ENCODE results near the gene ZNF804A. TPM values are rescaled to one million over a fixed set of nuclear protein-coding genes. Genes with fewer than 3 reads are reported as not detected.

The ZNF804A gene
- total and polyA plus RNA-seq, 2 donors from 2014 or later = 0.19 to 1.2 TPM

DNA sequence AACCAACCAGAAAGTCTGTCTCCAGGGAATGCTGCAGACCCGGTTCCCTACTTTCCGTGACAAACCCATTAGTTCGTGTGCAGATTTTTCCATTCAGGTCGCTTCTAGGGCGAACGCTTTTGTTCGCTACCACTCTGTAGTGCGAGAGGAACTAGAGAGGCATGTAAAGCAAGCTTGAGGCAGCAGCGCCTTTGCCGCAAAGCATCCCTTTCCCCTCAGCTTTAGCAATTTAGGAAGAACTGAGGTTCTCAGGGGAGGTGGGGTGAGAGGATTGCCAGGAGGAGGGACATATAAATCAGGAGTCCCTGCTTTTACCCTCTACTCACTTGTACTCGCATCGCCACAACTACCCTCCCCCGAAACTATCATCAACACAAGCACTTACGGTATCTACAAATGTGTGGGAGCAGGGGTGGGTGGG is 748 bp upstream of the ZNF804A start:
- Histone ChIP-seq H3K9ac (ENCODE audit: low read length in 3 of 3) (peak overlapping the region in 1 of 3 donors; percentile 4), H3K27ac (ENCODE audit: low read depth in 2 of 2, low read length in 2 of 2) (peak overlapping the region in 1 of 2 donors; percentile 14), H3K27me3 (ENCODE audit: control insufficient read depth, insufficient read depth, low read length) (peaks cover 14% of the 10 kb centered on the region), H3K9me3 (ENCODE audit: control insufficient read depth in 2 of 3, insufficient read depth in 1 of 3, low read length in 3 of 3) (no peaks in the 10 kb centered on the region), H3K36me3 (ENCODE audit: control insufficient read depth in 2 of 3, insufficient read depth in 3 of 3, low read length in 3 of 3) (no peaks in the 10 kb centered on the region), H3K4me1 (ENCODE audit: control insufficient read depth in 2 of 3, insufficient read depth in 2 of 3, low read depth in 1 of 3, low read length in 3 of 3) (peaks cover 0 to 7% (median 0%) of the 10 kb centered on the region in 3 donors), H3K4me3 (ENCODE audit: low read length in 3 of 3) (peak overlapping the region; percentile 42 to 68 (median 52))
- TF ChIP-seq, protein P1, sequence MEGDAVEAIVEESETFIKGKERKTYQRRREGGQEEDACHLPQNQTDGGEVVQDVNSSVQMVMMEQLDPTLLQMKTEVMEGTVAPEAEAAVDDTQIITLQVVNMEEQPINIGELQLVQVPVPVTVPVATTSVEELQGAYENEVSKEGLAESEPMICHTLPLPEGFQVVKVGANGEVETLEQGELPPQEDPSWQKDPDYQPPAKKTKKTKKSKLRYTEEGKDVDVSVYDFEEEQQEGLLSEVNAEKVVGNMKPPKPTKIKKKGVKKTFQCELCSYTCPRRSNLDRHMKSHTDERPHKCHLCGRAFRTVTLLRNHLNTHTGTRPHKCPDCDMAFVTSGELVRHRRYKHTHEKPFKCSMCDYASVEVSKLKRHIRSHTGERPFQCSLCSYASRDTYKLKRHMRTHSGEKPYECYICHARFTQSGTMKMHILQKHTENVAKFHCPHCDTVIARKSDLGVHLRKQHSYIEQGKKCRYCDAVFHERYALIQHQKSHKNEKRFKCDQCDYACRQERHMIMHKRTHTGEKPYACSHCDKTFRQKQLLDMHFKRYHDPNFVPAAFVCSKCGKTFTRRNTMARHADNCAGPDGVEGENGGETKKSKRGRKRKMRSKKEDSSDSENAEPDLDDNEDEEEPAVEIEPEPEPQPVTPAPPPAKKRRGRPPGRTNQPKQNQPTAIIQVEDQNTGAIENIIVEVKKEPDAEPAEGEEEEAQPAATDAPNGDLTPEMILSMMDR (IDR thresholded peaks at IDR 0.05; ENCODE audit: borderline replicate concordance, extremely low read depth, insufficient read depth) = no peak
- intact Hi-C loops (cut with DNase I) = no loop called here
- peak in 4 of 5 donors; percentile 36 to 71 (median 53) for DNase-seq
- no peak for FAIRE-seq

DNA sequence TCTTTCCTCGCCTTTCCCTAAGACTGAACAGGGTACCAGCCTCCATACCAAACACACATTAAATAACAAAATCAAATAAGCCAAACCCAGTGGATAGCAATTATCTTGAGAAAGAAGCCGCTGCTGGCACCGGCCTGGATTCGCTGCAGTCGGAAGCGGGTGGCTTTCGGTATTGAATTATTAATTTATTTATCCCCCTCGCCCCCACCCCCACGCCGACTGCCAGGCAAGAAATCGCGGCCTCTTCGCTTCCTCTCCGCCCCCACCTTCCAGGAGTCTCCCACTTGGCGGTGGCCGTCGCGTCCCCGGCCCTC is 370 bp upstream of the ZNF804A start:
- H3K9ac ChIP-seq (ENCODE audit: low read length in 3 of 3) = peak overlapping the region in 1 of 3 donors; percentile 4
- H3K27ac ChIP-seq (ENCODE audit: low read depth in 2 of 2, low read length in 2 of 2) = peak overlapping the region in 1 of 2 donors; percentile 9
- intact Hi-C loops (cut with DNase I) = no loop called here
- H3K4me1 ChIP-seq (ENCODE audit: control insufficient read depth in 2 of 3, insufficient read depth in 2 of 3, low read depth in 1 of 3, low read length in 3 of 3) = peaks cover 0 to 7% (median 0%) of the 10 kb centered on the region in 3 donors
- TF ChIP-seq, protein P1 (IDR thresholded peaks at IDR 0.05; ENCODE audit: borderline replicate concordance, extremely low read depth, insufficient read depth) = no peak
- no peak for FAIRE-seq
- H3K36me3 ChIP-seq (ENCODE audit: control insufficient read depth in 2 of 3, insufficient read depth in 3 of 3, low read length in 3 of 3) = no peaks in the 10 kb centered on the region
- DNase-seq = no peak
- H3K9me3 ChIP-seq (ENCODE audit: control insufficient read depth in 2 of 3, insufficient read depth in 1 of 3, low read length in 3 of 3) = no peaks in the 10 kb centered on the region
- peak overlapping the region; percentile 42 to 68 (median 52) for H3K4me3 ChIP-seq (ENCODE audit: low read length in 3 of 3)
- peaks cover 14% of the 10 kb centered on the region for H3K27me3 ChIP-seq (ENCODE audit: control insufficient read depth, insufficient read depth, low read length)

- Histone ChIP-seq H3K9ac (ENCODE audit: low read length in 3 of 3) (peak overlapping the region in 1 of 3 donors; percentile 10), H3K4me1 (ENCODE audit: control insufficient read depth in 2 of 3, insufficient read depth in 2 of 3, low read depth in 1 of 3, low read length in 3 of 3) (peaks cover 0 to 7% (median 0%) of the 10 kb centered on the region in 3 donors), H3K27me3 (ENCODE audit: control insufficient read depth, insufficient read depth, low read length) (peaks cover 14% of the 10 kb centered on the region), H3K9me3 (ENCODE audit: control insufficient read depth in 2 of 3, insufficient read depth in 1 of 3, low read length in 3 of 3) (no peaks in the 10 kb centered on the region), H3K27ac (ENCODE audit: low read depth in 2 of 2, low read length in 2 of 2) (no peak overlapping the region), H3K4me3 (ENCODE audit: low read length in 3 of 3) (peak overlapping the region; percentile 27 to 53 (median 29)), H3K36me3 (ENCODE audit: control insufficient read depth in 2 of 3, insufficient read depth in 3 of 3, low read length in 3 of 3) (no peaks in the 10 kb centered on the region)
- FAIRE-seq (no peak), DNase-seq (peak in 2 of 5 donors; percentile 9 to 19)
- TF ChIP-seq, protein P1 (IDR thresholded peaks at IDR 0.05; ENCODE audit: borderline replicate concordance, extremely low read depth, insufficient read depth) = no peak
- intact Hi-C loops (cut with DNase I) = no loop called here
These were observed 934 bp downstream of the ZNF804A start for GRCh38 chr2:184599054-184599871.
